Epithelial cell of esophagus (primary cell): ENCODE data around the gene SMOC2.

ENCODE experiments used
- DNase-seq: peaks from one replicate; pipeline ENCODE4 v3.0.0; 2010; ENCODE audit warnings: low read depth
- H3K4me3 ChIP-seq: 2 replicates; pipeline ENCODE4 v1.5.1; 2011; ENCODE audit warnings: mild to moderate bottlenecking, low read length, control low read depth
- CTCF ChIP-seq: IDR thresholded peaks from 2 replicates; pipeline ENCODE4 v1.5.1; 2011; ENCODE audit warnings: low read depth, mild to moderate bottlenecking, low read length, control low read depth, inconsistent platforms; ENCODE audit not compliant: insufficient read depth; ENCODE audit errors: missing control alignments

SMOC2 gene

DNA sequence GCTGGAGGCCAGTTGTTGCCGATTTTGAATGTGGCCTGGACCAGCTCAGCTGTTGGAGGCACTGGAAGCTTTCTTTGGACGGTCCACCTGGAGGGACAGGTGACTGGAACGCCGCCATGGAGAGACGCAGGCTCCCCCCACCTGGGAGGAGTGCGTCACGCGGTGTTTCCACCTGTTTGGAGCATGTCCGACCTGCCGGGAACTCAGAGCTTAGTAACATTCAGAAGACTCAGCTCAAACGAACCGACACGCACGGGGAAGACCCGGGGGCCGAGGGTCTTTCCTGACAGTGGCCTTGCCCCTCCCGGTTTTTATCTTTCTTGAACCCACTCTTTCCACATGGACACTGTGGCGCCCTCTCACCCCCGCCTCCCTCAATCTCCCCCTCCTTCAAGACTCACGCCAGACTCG is 141.6 kb downstream of the SMOC2 start:
- no peak for DNase-seq
- no peak overlapping the region for H3K4me3 ChIP-seq
- no peak for TF ChIP-seq CTCF

DNA sequence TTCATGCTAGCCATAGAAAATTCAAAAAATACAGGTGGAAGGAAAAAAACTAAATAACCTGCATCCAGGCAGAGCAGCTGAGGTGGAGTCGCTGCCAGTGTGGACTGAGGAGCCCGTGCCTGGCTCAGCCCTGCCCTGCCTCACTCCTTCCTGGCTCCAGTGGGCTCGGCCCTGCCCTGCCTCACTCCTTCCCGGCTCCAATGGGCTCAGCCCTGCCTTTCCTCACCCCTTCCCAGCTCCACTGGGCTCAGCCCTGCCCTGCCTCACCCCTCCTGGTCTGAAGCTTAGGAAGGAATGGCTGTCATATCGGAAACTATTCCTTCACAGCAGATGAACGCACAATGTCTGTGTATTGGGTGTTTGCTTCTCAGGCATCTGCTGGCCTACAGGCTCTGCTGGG is 142.1 kb downstream of the SMOC2 start:
- TF ChIP-seq CTCF = no peak
- H3K4me3 ChIP-seq = no peak overlapping the region
- DNase-seq = no peak

- DNase-seq = no peak
- H3K4me3 ChIP-seq = no peak overlapping the region
- no peak for TF ChIP-seq CTCF
Observed at GRCh38 chr6:168583821-168584220, 142.8 kb downstream of the SMOC2 start.

DNA sequence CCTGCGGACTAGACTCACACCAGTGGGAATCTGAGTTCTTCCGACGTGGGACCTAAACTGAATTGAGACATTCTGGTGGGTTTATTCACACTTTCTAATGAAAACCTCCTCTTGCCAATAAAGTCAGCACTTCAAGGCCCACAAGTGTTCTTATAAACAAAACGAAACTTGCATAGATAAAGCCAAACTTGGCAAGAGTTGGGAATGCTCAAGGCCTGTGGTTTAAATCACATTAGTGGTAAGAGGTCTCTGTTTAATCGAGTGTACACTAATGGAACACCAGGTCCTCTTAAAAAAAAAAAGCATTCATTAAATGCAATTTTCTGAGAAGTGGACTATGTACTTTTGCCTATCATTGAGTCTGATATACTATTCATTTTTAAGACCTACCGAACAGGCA is 143.3 kb downstream of the SMOC2 start:
- no peak overlapping the region for H3K4me3 ChIP-seq
- no peak for DNase-seq
- TF ChIP-seq CTCF = no peak

- DNase-seq = no peak
- no peak overlapping the region for H3K4me3 ChIP-seq
- TF ChIP-seq CTCF = no peak
Observed at GRCh38 chr6:168584671-168585070, 143.7 kb downstream of the SMOC2 start.

GRCh38 chr6:168585441-168585840 is 144.5 kb downstream of the SMOC2 start:
- no peak overlapping the region for H3K4me3 ChIP-seq
- no peak for DNase-seq
- TF ChIP-seq CTCF = no peak

GRCh38 chr6:168589275-168589674 is 148.3 kb downstream of the SMOC2 start:
- DNase-seq = no peak
- TF ChIP-seq CTCF = no peak
- no peak overlapping the region for H3K4me3 ChIP-seq
